MM.1S (cell line): ENCODE data around the gene FAIM2.

Source experiments
- CTCF ChIP-seq: fragments of 300-600 bp; sonication (generic); IDR thresholded peaks from 2 replicates; pipeline ENCODE4 v1.5.1; 2016; ENCODE audit warnings: antibody characterized with exemption, low read length, mixed read lengths
- EZH2 ChIP-seq: fragments of 300-600 bp; sonication (generic); optimal IDR thresholded peaks from 2 replicates; pipeline ENCODE3; 2017; ENCODE audit warnings: low read depth, mild to moderate bottlenecking, antibody characterized with exemption, low read length, mixed read lengths
- EZH2phosphoT487 ChIP-seq: fragments of 300-600 bp; sonication (generic); IDR thresholded peaks from 2 replicates; pipeline ENCODE4 v1.6.1; 2018; ENCODE audit warnings: antibody characterized with exemption, low read length

DNA sequence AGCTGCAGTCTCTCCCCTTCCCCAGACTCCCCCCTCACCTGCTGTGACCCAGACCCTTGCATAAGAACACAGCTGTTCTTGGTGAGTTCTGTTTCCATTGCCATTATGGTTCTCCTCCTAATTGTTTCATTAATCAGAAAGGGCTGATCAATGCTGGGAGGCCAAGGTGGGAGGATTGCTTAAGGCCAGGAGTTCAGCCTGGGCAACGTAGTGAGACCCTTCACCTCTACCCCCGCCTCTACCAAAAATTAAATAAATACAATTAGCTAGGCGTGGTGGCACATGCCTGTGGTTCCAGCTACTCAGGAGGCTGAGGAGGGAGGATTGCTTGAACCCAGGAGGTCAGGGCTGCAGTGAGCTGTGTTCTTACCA is 17.2 kb upstream of the FAIM2 start:
- TF ChIP-seq CTCF (no peak), EZH2 (no peak), EZH2phosphoT487 (no peak)
